Stimulated activated CD8-positive, alpha-beta memory T cell treated with anti-CD3 and anti-CD28 coated beads, Interleukin-15, amount 100 ng/mL, for 1 hour (primary cell): ENCODE measurements around the gene LRCH3.

Experiments used
- DNase-seq: peaks from one replicate; pipeline ENCODE4 v3.0.0-alpha.2; 2020; ENCODE audit warnings: low read depth

LRCH3 gene

DNA sequence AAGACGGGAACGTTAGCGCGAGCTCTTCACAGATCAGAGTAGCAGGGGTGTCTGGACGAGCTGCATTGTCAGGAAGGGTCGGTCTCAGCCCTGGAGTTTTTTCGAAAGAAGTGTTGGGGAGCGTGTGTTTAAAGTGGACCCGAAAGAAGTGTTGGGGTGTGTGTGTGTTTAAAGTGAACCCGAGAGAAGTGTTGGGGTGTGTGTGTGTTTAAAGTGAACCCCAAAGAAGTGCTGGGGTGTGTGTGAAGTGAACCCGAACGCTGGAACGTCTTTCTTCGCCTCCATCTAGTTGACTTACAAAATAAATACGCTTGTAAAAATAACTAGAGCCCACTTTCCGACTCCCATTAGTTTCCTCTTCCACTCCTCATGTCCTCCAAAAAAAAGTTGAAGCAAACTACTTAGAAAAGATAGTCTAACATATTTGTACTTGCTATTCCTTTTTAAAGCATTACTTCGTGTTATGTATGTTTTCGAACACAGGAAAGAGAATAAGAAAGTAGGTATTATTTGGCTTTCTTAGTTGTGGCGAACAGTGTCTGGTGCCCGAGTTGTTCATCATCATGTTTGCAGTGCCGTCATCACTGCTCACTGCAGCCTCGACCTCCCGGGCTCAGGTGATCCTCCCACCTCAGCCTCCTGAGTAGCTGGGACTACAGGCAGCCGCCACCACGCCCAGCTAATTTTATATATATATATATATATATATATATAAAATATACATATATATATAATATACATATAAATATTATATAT is 1.0 kb downstream of the LRCH3 start:
- no peak for DNase-seq

DNA sequence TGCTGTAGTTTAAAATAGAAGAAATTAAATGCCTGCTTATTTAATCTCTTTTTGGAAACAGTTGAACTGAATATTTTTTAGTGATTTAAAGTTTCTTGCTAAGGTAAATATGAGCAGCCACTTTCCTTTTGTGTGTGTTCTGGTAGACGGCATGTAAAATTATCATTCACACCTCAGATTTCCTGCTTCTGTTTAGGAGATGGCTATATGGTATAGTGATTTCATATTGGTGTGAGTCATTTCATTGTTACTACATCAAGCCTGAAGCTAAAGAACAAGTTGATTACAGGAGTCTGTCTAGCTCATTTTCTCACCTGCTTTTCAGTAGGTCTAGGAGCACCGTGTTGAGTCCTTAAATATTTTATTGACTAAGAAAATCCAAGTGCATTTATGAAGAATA is 2.2 kb downstream of the LRCH3 start:
- DNase-seq = no peak

DNA sequence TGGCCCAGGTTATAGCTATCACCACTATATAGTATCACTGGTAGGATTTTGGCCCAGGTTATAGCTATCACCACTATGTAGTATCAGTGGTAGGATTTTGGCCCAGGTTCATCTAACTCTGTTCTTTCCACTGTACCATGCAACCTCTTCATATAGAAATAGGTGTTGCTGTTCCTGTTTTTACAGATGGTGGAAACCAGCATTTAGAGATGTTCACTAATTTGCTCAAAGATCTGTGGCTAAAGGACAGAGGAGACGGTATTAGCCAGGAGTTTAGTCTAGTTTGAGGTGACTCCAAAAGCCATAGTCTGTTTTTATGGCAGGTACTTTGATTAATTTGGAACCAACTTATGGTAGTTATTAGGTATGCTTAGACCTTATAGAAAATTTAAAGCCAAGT is 3.1 kb downstream of the LRCH3 start:
- no peak for DNase-seq

DNA sequence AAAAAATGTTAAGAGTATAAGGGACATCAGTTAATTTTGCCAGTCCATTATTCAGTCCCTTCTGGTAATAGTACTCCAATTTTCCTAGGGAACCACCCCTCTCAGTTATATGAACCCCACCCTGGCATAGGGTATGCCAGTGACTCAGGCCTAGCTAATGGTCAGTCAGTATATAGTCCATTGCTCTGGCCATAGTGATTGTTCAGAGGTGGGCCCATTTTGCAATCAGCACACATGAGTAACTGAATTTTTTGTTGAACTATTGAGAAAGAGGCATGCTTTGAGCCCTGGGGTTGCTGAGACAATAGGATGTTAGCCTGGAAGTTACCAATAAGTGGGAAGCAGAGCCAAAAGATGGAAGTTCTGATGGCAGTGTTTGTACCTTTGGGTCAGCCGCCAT is 4.1 kb downstream of the LRCH3 start:
- no peak for DNase-seq

DNA sequence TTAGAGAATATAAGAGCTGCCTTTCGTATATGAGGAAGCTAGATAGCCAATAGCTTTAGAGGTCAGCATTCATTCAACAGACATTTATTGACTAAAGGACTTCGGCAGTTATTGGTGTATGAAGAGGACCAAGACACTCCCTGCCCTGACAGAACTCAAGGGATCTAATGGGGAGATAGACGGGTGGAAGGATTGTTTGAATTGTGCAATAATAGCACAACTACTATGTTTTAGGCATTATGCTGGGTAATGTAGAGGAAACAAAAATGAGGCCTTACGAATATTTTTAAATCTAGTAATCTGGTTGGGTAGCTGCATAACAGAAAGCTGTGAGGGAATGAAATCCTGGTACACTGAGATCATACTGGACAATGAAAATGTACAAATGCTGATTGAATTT is 5.0 kb downstream of the LRCH3 start:
- no peak for DNase-seq

DNA sequence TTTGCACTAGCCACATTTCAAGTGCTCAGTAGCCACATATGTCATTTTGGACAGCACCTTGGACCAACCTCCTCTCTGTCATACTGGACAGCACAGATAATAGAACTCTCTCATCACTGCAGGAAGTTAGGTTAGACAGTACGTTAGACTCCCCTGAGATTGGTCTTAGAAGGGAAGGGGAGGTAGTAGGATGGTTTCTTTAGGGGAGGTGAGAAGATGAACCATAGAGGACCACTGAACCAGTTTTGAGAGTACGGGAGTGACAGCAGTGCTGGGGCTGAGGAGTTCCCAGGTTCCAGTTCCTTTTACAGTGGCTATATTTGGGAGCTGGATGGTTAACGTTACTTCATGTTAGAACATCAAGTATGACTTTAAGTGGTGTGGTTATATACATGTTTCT is 7.8 kb downstream of the LRCH3 start:
- no peak for DNase-seq

DNA sequence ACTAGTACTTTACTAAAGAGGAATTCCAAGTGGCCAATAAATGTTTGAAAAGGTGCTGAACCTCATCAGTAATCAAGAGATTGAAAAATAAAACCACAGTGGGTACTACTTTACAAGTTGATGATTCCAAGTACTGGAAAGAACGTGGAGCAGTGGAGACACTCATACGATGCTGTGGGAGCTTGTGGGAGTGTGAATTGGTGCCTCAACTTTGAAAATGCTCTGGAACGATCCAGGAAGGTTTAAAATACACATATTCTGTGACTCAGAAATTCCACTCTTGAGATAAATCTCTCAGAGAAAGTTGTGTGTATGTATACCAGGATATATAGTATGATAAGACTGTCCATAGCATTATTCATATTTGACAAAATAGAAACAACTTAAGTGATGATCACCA is 9.3 kb downstream of the LRCH3 start:
- DNase-seq = no peak

DNA sequence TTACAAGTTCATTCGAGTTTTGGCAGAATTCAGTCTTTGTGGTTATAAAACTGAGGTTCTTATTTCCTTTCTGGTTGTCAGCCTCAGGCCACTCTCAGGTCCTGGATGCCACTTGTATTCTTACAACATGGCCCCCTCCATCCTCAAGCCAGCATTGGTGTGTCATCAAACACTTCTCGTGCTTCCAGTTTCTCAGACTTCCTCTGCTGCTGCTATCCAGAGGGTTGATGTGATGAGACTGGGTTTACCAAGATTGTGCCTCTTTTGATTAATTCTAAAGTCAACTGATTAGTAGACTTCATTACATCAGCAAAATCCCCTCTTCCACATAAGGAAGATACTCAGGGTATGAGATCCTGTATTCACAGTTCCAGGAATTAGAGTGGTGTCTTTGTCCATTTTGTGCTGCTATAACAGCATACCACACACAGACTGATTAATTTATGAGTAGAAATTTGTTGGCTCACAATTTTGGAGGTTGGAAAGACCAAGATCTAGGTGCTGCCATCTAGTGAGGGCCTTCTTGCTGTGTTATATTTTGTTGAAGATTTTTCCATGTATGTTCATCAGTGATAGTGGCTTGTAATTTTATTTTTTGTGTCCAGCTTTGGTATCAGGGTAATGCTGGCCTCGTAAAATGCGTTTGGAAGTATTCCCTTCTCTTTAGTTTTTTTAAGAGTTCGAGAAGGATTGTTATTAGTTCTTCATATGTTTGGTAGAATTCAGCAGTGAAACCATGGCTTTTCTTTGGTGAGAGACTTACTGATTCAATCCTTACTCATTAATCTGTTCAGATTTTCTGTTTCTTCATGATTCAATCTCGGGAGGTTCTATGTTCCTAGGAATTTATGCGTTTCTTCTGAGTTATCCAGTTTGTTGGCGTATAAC is 11.1 kb downstream of the LRCH3 start:
- no peak for DNase-seq

DNA sequence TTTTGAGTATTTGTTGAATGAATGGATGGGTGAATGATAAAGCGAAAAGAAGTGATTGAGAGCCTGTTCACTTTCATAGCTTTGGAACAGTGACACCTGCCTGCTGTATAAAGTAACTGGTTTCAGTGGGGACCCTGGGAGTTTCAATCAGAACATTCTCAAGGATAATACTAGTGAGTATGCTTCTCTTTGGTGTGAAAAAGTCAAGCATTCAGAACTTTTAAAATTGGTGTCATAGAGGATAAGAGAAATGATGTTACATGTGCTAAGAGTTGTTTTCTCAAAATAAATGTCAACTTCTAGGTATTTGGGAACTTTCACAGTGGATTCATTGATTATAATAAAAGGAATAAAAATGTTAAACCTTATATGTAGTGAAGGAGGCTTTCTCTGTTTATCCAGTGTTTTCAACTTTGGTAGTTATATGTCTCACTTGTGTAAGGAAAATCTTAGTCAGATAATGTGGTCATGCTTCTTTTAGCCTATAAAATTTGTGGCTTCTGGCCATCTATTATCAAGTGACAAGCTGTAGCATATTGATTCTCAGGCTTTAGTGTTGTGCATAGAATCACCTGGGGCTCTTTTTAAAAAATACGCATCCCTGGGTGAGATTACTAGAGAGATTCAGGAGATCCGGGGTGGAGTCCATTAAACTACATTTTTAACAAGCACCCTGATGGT is 11.9 kb downstream of the LRCH3 start:
- no peak for DNase-seq

DNA sequence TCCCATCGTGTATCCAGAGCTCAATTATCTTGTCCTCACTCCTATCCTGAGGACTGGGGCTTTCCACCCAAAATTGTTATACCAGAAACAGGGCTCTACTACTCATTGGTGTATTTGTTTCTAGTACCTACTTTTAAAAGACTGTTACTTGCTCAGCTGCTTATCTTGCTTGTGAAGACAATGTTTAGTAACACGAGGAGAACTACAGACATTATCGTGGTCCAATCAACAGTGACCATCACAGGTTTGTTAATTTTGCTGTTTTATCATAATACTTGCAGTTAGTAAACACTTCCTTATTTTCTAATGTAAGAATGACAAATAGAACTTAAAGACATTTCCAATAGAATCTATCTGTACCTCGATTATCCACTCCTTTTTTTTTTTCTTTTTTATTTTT is 13.5 kb downstream of the LRCH3 start:
- DNase-seq = no peak

DNA sequence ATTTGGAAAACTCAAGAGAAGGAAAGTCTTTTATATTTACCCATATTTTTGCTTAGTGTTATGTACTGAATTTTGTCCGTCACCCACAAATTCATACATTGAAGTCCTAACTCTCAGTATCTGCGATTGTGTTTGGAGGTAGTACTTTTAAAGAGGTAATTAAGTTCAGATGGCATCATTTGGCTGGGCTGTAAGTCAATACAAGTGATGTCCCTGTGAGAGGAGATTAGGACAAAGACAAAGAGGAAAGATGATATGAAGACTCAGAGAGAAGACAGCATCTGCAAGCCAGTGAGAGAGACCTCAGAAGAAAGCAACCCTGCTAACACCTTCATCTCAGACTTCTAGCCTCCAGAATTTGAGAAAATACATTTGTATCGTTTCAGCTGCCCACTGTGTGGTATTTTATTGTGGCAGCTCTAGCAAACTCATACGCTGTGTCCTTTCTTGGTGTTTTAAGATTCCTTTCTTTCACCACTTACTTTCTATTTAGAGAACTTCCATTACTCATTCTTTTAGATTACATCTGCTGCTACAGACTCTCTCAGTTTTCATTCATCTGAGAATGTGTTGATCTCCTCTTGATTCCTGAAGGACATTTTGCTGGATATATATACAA is 17.0 kb downstream of the LRCH3 start:
- no peak for DNase-seq

DNA sequence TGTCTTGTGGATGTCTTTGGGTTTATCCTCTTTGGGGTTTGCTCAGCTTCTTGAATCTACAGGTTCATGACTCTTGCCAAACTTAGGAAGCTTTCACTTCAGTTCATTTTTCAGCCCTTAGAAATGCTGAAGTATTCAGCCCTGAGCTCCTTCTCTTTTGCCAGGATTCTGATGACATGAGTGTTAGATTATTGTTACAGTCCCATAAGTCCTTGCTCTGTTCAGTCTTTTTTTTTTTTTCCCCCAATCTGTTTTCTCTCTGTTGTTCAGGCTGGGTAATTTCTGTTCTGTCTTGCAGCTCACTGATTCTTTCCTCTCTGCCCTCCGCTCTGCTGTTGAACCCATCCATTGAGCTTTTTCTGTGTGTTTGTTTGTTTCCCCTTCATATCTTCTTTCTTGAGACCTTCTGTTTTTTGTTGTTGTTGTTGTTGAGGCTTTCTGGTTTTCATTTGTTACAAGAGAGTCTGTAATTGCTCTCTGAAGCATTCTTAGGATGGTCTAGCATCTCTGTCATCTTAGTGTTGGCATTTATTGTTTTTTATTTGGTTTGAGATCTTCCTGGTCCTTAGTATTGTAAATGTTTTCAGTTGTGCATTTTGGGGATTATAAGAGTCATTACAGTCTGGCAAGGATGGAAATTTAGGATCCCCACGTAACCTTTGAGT is 18.4 kb downstream of the LRCH3 start:
- DNase-seq = no peak

DNA sequence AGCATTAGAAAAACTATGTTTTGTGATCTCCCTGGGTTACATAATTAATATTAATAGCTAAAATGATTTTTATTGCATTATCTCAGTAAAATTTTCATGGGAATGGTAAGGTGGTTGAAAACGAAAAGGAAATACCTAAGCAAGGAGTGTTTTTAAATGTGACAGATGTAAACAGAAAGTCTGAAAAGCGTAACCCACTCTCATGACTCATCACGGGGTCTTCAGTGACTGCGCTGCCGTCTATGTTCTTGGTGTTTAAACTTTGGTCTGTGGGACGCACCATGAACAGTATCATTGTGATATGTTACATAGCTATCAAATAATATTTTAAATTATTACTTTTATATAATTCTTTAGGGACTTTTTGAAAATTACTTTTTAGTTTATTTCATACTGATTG is 19.8 kb downstream of the LRCH3 start:
- DNase-seq = no peak

DNA sequence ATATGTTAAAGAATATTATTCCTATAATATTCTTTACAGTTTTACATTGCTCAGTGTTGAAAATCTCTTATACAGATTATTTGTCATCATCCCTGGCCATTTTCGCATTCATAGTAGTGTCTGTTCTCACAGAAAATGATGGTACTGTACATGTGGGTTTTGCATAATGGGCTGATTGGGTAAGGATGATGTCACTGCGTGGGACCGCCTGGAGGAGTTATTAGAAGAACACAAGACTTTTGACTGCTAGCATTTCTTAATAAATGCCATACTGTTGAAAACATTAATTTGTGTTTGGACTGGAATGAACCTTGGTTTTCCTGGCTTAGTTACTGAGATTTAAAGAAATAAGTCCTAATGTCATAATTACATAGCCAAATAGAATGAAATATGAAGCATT is 20.3 kb downstream of the LRCH3 start:
- no peak for DNase-seq

DNA sequence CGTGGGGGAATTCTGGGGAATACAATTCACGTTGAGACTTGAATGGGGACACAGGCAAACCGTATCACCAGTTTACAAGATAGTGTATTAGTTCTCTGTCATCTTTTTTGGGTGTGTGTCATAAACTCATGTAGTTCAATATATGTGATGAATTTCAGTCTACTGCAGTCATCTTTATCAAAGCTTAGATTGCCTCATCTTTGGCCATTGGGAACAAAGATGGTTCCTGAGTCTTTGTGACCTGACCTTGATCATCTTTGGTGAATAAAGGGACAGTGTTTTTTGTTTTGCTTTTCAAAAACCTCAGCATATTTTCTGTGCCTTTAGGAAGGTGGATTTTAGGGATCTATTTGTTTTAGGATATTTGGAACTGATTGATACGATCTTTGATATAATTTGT is 23.3 kb downstream of the LRCH3 start:
- DNase-seq = no peak

DNA sequence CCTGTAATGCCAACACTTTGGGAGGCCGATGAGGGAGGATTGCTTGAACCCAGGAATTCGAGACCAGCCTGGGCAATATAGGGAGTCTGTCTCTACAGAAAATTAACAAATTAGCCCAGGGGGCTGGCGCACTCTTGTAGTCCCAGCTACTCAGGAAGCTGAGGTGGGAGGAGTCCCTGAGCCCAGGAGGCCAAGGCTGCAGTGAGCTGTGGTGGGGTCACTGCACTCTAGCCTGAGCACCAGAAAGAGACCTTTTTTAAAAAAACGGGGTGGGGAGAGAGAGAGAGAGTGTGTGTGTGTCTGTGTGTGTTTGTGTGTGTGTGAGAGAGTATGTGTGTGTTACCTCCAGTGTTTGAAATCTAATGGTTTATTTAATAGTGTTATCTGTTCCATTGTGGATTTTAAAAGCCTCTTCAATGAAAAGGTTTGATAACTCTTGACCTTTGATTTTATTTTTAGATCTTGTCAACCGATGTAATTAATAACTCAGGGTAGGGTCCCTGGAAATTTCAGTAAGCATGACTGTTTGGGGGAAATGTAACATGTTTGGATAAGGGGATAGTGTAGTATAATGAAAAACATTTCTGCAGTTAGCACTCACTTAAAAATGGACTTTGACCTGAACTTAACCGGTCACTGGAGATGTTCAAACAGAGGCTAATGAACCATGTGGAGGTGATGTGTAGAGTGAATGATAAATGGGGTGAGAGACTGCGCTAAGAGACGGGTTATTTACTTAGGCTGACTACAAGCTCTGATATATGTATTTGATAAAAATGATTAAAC is 29.7 kb downstream of the LRCH3 start:
- no peak for DNase-seq

DNA sequence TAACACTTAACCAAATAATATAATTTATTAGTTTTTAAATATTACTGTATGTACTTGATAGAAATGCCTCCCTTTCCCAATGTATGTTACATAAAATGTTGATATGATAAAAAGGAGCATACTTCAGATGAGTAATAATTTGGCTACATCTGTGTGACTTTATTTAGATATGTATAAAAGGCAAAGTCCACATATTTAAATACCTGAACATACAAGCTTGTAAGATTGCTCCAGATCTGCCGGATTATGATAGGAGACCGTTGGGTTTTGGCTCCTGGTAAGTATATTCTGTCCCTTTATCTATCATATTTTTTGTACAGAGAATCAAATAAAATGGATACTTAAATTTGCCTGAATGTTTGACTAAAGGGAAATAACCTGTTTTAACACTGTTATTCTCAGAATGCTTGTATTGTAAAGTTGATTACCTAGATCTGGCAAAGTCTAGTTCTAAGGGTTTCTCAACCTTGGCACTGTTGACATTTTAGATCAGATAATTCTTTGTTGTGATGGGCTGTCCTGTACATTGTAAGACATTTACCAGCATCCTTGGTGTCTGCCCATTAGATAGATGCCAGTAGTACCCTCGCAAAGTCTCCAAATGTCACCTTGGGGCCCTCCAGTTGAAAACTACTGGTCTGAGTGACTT is 38.5 kb downstream of the LRCH3 start:
- DNase-seq = no peak

DNA sequence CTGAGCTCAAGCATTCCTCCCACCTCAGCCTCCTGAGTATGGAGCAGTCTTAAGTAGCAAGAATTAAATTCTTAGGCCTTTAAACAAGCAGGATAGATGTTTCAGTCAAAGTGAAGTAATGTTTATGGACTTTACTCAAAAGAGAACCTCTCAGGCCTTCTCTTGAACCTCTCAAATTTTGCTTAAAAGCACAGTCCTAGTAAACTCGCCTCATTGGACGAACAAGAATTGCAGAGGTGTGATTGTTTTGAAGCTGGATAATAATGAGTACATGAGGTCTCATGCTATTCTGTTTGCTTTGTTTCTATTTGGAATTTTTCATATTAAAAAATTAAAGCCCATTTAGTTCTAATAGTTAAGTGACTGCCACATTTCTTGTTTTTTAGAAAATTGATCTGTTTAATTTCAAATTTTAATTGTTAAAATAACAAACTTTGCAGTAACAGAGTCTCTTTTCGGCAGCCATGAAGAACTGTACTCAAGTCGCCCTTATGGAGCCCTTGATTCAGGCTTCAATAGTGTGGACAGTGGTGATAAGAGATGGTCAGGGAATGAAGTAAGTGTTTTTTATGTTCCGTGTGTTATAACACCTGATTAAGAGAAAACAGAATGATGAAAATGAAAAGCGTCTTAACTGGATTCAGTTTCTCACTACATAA is 39.4 kb downstream of the LRCH3 start:
- DNase-seq = no peak

DNA sequence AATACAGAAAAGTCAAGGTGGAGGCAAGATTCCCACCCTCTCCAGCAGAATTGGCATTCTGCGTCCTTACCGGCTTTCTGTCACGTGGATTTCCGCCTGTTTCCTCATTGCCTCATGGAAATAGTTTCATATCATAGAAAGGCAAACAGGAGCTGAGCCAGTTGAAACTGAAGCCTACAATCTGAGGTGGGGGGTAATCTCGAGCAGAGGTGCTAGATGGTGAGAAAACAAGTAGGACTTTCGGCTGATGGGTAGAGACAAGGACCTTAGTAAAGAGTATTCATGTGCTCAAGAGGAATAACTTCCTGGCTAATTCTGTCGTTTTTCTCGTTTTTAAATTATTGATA is 39.9 kb downstream of the LRCH3 start:
- DNase-seq = no peak
